NOMO-1 treated with DMSO at 0.1 percent for 48 hours (cell line): ENCODE data around the gene CMC1.

Experiments
- DNase-seq: peaks from one replicate; lab custom pipeline; 2025; ENCODE audit not compliant: unreplicated experiment; lab: John Stamatoyannopoulos, UW

Gene CMC1

GRCh38 chr3:28295898-28296490 is 54.6 kb downstream of the CMC1 start:
- no peak for DNase-seq

DNA sequence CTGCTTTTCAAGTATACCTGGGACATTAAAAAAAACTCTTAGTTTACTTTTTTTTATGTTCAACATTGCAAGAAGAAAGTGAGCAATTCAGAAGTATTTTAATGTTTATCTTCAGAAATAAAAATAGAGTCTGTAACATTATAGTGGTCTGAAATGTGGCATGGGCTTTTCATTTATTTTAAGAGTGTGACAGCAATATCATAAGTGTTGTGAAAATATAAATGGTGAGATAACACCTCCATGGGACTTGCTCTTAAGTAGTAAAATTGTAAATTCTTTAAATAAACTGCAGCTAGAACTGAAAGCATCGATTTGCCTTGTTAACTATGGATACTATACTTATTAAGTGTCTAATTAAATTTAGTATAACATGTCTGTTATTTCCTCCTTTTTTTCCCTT is 58.3 kb downstream of the CMC1 start:
- DNase-seq: no peak

- DNase-seq: no peak
These were observed 59.0 kb downstream of the CMC1 start for GRCh38 chr3:28300345-28300962.

DNA sequence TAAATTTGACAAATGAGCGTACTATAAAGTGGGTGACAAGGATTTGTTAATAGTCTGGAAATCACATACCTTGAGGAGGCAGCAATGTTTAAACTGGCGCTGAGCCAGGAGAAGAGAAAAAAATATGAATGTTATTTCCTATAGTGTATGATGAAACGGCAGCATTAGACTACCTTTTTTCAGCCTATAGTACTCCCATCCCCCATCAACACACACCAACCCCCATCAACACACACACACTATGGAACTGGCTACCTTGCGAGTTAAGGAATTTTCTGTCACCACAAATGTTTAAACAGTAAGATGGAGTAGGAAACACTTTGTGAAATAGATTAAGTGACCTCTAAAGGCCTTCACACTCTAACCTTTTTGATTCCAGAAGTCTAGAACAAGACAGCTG is 60.3 kb downstream of the CMC1 start:
- no peak for DNase-seq

DNA sequence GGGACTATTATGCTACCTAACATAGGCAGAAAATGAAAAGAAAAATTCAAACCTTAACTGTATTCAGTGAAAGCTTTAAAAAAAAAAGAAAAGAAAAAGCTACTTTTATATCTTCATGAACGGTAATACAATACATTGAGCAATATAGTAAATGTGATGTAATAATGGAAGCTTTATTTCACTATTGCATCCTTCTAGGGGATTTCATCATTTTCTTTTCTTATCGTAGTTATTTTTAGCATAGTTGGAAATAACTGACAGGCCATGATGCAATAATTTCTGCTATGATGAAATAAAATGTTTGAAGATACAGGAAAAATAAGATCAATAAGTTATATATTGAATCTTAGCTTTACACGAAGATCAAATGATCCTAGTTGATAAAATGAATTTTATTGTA is 66.8 kb downstream of the CMC1 start:
- DNase-seq: peak; percentile 74

DNA sequence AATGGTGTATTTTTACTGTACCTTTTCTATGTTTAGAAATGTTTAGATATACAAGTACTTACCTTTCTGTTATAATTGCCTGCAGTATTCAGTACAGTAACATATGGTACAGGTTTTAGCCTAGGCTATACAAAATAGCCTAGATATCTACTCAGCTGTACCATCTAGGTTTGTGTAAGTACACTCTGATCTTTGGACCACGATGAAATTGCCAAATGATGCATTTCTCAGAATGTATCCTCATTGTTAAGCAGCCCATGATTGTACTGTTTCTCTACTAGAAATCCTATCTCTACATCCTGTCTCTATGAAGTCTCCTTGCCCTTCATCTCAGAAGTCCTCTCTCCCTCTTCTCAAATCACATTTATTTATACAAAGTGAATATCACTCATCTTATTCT is 74.3 kb downstream of the CMC1 start:
- DNase-seq: no peak

DNA sequence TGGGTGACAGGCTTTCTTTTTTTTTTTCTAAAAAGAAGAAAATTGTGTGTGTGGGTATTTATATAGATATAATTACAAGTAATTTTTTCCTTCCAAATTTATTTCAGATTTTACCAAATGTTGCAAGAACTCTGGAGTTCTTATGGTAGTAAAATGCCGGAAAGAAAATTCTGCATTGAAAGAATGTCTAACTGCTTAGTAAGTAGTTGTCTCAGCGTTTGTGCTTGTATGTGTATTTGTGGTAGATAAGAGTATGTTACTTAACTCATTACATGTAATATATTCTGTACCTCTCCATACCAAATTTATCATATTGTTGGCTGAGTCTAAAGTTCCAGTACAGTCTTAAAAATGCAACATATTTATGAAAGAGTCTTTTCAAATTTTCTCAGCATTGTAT is 74.8 kb downstream of the CMC1 start:
- no peak for DNase-seq

GRCh38 chr3:28317438-28318022 is 76.1 kb downstream of the CMC1 start:
- peak; percentile 54 for DNase-seq

DNA sequence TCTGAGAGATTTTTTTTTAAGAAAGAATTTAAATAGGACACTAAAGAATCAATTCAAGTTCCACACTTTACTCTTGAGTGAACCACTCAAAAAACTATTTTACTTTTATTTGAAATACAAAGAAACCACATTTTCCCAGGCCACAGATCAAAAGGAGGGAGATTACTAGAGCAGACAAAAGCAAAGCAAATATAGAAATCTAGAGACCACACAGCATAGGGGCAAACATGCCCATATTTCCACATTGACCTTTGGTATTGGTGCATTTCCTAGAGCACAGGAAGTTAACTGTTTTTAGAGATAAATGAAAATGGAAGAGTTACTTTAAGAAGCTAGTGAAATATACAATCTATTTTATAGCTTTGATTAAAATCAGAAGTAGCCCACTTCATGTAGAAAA is 79.6 kb downstream of the CMC1 start:
- DNase-seq: no peak

GRCh38 chr3:28322464-28322863 is 81.0 kb downstream of the CMC1 start:
- no peak for DNase-seq

GRCh38 chr3:28326458-28326926 is 85.1 kb downstream of the CMC1 start:
- DNase-seq: peak; percentile 89

GRCh38 chr3:28328188-28329151 is 87.1 kb downstream of the CMC1 start:
- DNase-seq: peak; percentile 65

- peak; percentile 10 for DNase-seq
These were observed 93.1 kb downstream of the CMC1 start for GRCh38 chr3:28334552-28334951.

GRCh38 chr3:28335246-28335645 is 93.8 kb downstream of the CMC1 start:
- no peak for DNase-seq

- DNase-seq: no peak
These were observed 95.8 kb downstream of the CMC1 start for GRCh38 chr3:28337230-28337629.

DNA sequence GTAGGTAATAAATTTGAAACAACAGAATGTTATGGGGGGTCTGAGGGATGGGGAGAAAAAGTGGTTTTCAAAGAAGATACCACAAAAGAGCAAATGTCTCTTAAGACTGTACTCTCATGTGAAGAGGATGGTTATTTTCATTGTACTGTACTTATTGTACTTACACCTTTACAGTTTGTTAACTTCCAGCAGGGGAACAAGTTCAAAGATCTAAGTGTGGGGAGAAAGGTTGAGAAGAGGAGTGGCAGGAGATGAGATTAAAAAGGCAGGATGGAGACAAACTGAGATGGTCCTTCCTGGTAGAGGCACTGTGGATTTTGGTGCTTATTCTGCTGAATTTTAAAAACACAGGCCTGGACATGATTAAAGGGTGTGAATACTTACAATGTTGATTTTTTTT is 101.7 kb downstream of the CMC1 start:
- no peak for DNase-seq

DNA sequence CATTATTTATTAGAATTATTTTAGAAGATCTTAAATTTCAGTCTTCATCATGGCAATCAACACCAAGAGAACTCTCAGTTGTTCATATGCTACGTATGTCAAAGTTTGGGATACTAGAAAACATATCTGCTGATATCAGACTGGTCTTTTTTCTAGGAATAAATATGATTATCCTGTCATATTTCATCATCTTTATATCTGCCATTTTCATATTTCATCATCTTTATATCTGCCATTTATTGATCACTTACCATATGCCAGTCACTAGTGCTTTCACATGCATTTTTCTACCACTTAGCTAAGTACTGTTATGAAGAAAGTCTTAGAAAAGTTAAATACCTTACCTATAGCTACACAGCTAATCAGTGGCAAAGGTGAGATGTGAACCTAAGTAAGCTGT is 104.3 kb downstream of the CMC1 start:
- no peak for DNase-seq

DNA sequence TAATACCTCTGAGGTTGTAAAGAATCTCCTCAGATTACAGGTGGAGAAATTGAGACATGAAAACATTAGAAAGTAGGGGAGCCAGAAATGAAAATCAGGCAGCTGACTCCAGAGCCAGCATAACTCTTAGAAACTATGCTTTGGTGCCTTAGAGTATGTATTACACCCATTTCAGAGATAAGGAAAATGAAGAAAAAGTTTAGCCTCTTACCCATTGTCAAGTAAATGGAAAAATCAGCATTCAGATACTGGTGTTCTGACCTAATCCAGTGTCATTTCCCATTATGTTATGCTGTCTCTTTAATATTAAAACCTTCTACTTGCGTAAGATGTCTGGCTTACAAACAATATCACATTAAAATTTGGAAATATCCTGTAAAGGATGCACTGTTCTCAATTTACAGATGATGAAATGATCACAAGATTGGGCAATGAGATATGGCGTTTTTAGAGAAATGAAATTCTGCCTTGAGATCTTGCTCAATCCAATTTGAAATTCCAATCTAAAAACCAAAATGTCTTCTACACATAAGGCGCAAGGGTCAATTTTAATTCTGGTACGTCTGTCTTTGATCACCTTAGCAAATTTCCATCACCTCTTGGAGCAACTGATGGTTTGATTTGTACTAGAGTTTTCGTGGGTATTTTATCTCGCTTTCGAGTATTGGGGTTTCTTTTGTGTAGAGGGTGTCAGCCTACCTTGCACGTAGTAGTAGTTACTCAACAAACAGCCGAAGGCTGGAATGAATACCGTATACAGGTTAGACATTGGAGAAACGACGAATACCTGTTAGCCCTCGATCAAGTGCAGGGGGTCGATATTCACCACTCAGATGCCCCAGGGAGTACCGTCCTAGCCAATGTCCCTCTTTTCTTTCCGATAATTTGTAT is 106.2 kb downstream of the CMC1 start:
- DNase-seq: peak; percentile 88

GRCh38 chr3:28348265-28348628 is 106.8 kb downstream of the CMC1 start:
- no peak for DNase-seq

DNA sequence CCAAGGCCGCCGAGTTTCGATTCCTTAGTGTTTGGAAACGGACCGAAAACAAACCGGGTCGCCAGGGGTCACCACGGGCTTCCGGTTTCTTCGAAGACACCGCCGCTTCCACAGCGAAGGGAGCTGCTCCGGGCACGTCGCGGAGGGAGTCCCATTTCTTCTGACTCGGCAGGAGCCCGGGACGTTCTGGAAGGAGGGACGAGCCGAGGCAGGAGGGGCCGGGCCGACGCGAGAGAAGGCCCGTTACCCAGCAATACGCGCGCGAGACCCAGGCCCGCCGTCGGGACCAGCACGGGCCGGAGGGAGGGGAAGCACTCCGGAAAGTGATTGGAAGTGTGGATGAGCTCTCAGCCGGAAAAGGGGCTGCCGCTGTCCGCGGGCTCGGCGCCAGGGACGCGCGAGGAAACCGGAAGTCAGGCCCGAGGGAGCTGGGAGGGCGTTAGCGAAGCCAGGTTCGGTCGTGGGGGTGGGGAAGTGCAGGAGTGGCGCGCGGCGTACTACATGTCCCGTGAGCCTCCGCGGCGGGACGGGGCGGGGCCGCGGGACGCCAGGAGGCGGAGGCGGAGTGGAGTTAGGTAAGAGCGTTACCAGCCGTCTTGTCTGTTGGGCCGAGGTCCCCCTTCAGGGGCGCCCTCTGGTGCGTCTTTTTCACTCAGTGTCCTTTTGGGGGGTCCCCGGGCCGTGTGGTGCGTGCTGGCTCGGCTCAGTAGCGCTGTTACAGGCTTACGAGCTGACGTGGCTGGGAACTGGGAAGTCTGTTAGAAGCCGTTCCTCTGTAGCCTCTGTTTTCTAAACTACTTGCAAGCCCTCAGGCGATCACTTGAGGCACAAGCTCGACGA is 107.4 kb downstream of the CMC1 start, which contains the start of the genes AZI2 and ZCWPW2:
AZI2 (minus strand) TSS at position 196 of the 840 bp plus-strand sequence. CDS start 8,207 bp downstream, outside the sequence.
ZCWPW2 (plus strand) TSS at position 93 of the 840 bp plus-strand sequence. CDS start 64,348 bp downstream, outside the sequence.
- peak; percentile 94 for DNase-seq
